ENCODE measurements around the gene WDR6.
"Not testable (repeated sequence)": the region's sequence is repeated elsewhere in the genome, so short reads cannot be mapped to it uniquely, and the experiment has no call there.

The WDR6 gene

DNA sequence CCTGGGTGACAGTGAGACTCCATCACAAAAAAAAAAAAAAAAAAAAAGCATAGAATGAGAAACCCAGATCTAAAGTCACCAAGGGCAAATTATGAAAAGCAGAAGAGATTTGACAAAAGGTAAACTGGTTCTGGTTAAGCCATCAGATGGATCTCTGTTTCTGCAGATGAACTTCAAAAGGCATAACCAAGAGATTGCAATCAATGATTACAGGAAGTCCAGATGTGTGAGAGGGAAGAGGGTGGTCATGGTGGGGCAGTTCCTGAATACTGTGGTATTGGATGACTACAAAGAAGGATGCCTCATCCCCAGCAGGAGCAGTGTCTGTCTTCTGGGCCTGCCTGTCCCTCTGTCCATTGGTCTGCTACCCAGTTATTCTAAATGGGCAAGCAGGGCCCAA, 13.4 kb upstream of the WDR6 start:
- DNase-seq, result no peak

DNA sequence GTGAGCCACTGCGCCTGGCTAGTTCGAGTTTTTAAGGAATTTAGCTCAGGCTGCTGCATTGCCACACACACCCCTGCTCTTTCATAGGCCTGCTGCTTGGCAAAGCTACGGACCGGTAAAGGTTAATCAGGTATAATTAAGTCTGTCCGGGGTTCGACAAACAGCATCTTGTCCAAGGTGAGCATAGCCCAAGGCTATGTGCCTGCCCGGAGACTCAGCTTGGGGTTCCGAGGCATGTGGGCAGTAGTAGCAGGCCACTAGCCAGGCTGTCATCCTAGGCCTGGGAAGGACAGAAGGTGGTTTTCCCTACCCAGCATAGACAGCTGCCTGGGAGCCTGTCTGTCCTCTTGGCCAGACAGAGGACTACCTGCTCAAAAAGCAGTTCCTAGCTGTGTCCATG, 10.6 kb upstream of the WDR6 start:
- DNase-seq, result no peak

DNA sequence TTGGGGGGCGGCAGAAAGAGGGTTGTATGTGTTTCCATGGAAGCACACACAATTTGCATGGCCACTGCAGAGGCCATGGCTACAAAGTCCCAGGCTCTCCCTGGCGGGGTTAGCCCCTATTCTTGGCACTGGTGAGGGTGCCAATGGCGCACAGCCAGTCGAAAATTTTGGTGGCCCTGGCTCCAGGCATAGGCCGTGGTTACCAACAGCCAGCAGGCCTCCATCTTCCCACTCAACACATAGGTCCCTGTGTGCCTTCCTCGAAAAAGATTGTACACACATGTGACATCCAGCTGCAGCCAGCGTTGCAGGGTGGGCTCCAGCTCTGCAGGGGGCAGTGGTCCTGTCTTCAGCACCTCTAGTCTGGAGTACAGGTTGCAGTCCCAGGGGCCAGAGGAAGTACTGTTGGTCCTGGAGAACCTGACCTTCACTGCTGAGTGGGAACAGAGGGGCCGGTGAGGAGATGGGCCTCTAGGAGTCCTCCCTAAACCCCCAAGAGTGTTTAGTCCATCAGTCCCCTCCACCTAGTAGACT, 10.0 kb upstream of the WDR6 start:
- no peak for DNase-seq

DNA sequence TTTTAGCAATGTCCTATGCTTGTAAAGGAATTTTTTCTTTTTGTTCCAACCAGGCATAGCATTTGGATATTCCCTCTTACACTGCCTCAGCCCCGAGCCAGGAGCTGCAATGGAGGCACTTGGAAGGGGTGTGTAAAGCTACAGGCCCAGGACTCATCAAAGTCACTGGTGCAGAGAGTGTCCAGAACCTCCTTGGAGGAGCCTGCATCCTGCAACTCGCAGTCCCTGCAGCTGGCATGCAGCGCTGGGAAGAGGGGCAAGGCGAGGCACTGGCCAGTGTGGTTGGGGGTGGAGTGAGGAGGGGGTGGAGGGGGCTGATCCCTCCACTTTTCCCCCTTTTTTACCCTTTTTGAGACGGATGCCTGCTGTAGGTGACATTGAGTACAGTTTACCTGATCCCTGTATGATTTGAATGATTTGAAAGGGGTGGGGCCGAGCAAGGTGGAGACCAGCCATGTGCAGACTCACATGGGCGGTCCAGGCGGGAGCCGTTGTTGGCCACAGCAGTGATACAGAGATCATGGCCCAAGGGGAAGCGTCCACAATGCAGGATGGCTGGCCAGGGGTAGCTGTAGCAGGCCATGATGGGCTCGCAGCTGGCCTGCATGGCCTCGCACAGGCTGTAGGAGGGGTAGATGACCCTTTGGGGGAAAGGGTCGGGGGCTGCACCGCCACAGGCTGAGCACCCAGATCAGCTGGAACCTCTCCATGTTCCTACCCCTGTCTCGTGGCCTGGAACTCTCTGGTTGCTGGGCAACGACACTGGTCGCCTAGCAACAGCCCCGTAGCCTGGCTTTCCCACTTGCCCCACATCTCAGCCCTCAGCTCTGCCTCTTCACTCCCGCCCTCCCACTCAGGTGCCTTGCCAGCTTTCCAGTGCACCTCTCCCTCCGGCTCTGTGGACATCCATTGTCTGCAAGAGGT, 9.2 kb upstream of the WDR6 start:
- DNase-seq, result peak; percentile 43

DNA sequence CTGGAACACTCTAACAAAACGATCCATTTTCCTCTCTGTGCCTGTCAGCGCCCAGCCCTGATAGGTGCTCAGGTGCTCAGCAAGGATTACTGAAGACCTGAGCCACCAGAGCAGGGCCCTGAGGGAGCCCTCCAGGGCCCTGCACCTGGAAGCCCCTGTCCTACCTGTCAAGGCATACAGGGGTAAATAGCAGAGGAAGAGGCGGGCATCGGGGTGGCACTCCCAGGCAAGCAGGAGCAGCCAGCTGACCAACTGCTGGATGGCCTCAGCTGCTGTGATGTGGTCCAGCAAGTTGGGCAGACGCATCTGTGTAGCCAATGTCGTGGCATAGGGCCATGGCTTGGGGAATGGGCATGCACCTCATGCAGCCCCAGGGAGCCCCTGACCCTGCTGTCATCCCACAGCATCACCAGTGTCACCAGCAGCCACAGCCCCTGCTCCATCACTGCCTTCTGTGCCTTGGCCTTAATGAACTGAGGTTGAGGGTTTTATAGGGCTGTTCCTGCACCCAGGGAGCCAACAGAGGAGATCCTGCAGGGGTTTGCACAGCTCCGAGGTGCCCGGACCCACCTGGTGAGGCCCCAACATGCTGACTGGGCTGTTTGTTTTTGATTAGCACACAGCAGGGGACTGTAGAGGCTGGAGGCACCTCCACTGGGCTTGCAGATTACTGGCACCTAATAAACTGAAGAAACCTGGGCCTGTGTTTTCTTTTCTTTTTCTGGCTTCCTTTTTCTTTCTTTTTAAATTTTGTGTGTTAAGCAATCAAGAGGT, 7.9 kb upstream of the WDR6 start:
- DNase-seq, result no peak

DNA sequence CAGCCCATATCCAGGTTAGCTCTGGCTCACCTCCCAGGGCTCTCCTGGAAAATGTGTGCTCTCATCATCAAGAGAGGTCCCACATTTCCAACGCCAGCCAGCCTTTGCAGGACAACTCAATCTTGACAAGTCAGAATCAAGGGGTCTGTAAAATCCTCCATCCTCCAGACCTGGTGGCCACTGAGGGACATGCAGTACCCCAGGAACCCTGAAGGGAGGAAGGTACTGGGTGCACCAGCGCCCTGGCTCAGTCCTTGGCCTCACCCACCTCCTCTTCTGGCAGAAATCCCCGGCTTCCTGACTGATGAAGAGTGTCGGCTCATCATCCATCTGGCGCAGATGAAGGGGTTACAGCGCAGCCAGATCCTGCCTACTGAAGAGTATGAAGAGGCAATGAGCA, 6.0 kb upstream of the WDR6 start:
- no peak for DNase-seq

DNA sequence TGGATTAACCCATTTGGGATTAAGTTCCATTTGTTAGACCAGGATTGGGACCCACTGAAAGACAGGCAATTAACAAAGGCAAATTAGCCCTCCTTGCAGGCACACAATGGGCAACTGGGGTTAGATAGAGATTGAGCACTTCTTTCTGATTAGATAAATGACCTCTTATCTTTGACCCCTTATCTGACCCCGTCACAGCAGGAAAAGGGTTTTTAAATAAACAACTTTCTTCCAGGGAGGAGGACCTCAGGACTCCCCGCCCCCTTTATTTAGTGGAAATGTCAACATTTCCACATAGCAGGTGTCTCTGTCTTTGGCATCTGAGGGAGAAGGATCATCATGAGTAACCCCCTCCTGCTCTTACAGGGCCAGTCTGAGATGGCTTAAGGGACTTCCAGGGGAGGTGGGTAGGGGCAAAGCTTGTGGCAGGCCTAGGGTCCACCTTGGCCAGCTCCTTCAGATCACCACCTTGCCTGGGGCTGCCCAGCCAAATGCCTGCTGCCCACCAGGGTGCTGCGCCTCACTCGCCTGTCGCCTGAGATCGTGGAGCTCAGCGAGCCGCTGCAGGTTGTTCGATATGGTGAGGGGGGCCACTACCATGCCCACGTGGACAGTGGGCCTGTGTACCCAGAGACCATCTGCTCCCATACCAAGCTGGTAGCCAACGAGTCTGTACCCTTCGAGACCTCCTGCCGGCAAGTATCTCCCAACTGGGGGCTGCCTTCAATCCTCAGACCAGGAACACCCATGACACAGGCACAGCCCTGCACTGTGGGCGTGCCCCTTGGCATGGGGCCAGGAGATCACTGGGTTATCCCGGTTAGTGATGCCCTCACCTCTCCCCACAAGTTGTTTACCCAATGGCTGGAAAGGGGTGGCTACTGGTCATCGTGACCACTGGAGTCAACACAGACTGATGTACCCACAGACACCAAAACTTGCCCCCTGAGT, 2.6 kb upstream of the WDR6 start:
- DNase-seq, result no peak

DNA sequence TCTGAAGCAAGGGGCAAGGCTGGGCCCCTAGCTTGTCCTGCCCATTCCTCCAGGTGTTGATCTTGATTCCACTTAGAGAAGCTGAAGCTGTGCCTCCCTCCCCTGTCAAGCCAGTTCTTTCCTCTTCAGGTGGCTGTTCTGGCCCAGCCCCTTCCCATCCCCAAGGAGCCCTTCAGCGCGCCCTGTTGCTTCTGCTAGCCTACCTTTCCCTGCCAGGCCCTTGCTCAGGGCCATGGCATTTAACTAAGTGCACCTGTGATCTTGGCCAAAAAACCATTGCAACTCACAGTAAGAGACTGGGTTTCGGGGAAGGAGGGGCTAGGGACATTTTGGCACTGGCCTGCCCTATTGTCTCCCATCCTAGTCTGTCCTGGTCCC, 1.9 kb upstream of the WDR6 start:
- no peak for DNase-seq

DNA sequence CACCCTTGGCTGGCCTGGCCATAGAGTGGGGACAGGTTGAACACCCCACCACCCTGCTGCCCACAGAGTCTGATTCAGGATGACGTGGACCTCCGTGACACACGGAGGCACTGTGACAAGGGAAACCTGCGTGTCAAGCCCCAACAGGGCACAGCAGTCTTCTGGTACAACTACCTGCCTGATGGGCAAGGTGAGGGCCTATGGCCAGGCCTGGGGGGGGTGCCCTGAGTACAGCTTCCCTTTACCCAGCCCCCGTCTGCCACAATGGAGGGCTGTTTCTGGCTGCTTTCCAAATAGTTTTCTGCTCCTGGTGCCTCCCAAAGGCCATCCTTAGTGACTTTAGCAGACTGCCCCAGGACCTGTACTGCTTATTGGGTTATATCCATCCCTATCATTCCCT, 1.2 kb upstream of the WDR6 start:
- DNase-seq, result no peak

DNA sequence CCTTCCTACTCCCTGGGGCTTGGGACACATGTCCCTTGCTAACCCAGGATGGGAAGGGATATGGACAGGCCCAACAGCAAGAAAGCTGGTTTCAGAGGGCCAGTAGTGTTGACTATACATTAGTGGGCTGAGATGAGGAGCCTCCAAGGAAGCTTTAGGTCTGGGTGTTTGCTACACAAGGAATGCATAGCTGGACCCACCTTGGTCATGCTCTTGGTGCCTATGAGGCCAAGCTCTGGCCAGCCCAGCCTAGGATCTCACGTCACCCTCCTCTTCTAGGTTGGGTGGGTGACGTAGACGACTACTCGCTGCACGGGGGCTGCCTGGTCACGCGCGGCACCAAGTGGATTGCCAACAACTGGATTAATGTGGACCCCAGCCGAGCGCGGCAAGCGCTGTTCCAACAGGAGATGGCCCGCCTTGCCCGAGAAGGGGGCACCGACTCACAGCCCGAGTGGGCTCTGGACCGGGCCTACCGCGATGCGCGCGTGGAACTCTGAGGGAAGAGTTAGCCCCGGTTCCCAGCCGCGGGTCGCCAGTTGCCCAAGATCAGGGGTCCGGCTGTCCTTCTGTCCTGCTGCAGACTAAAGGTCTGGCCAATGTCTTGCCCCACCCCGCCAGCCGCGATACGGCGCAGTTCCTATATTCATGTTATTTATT, 653 bp upstream of the WDR6 start:
- DNase-seq, result no peak

DNA sequence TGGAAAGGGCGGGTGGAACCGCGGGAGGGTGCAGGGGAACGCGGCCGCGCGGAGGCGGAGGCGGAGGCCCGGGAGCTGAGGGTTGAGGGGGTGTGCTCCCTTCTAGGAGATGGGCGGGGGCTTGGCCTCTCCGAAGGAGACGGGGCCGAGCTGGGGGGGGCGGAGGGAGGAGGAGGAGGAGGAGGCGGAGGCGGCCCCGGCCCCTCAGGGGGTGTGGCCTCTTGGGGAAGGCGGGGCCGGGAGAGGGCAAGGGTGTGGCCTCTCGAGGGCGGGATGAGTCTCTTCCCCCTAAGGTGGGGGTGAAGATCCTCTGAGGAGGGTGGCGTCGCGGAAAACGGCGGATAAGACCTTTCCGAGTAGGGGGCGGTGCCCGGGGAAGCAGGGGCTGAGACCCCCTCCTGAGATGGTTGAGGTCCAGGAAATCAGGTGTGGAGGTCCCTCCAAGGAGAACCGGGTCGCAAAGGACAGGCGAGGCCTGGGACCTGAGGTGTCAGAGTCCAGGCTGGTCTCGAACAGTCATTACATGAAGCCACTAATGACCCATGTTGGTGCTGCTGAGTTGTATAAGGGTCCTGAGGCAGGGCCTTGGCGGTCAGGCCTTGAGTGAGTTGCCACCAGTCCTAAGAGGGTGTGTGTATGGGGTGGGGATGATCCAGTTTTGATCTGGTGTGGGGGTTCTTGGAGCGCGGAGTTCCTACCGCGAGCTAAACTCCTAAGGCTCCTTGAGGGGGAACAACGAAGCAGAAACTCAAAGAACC, 759 bp downstream of the WDR6 start:
- DNase-seq, result no peak

DNA sequence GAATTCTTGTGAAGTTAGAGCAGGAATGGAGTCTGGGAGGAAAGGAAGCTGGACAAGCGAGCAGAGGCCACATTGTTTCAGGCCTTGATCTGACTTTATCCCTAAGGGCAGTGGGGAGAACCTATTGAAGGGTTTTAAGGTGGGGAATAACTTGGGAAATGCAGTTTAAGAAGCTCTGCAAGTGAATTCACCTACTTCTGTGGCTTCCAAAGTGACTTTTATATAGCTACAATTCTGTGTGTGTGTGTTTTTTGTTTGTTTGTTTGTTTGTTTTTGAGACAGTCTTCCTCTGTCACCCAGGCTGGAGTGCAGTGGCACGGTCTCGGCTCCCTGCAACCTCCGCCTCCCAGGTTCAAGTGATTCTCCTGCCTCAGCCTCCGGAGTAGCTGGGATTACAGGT, 1.4 kb downstream of the WDR6 start:
- not testable (repeated sequence) for DNase-seq

DNA sequence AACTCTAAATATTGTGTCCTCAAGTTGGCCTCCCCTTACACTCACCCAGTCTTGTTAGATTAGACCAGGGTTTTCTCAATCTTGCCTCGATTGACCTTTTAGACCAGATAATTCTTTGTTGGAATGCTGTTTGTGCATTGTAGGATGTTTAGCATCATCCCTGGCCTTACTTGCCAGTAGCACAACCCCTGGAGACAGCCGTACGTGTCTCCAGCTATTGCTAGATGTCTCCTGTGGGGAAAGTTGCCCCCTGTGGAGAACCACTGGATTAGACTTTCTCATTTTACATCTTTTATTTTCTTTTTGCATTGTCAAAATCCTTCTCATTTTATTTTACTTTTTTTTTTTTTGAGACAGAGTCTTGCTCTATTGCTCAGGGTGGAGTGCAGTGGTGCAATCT, 2.2 kb downstream of the WDR6 start:
- no peak for DNase-seq

DNA sequence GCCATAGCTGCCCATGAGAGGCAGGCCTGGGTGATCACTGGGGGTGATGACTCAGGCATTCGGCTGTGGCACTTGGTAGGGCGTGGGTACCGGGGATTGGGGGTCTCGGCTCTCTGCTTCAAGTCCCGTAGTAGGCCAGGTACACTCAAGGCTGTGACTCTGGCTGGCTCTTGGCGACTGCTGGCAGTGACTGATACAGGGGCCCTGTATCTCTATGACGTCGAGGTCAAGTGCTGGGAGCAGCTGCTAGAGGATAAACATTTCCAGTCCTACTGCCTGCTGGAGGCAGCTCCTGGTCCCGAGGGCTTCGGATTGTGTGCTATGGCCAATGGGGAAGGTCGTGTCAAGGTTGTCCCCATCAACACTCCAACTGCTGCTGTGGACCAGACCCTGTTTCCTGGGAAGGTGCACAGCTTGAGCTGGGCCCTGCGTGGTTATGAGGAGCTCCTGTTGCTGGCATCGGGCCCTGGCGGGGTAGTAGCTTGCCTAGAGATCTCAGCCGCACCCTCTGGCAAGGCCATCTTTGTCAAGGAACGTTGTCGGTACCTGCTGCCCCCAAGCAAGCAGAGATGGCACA, 5.3 kb downstream of the WDR6 start:
- no peak for DNase-seq

DNA sequence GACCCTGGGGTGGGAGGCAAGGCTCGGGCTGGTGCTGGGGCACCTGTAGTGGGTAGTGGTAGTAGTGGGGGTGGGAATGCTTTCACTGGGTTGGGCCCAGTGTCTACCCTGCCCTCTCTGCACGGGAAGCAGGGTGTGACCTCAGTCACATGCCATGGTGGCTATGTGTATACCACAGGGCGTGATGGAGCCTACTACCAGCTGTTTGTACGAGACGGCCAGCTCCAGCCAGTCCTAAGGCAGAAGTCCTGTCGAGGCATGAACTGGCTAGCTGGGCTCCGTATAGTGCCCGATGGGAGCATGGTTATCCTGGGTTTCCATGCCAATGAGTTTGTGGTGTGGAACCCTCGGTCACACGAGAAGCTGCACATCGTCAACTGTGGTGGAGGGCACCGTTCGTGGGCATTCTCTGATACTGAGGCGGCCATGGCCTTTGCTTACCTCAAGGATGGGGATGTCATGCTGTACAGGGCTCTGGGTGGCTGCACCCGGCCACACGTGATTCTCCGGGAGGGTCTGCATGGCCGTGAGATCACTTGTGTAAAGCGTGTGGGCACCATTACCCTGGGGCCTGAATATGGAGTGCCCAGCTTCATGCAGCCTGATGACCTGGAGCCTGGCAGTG, 6.0 kb downstream of the WDR6 start:
- DNase-seq, result no peak

DNA sequence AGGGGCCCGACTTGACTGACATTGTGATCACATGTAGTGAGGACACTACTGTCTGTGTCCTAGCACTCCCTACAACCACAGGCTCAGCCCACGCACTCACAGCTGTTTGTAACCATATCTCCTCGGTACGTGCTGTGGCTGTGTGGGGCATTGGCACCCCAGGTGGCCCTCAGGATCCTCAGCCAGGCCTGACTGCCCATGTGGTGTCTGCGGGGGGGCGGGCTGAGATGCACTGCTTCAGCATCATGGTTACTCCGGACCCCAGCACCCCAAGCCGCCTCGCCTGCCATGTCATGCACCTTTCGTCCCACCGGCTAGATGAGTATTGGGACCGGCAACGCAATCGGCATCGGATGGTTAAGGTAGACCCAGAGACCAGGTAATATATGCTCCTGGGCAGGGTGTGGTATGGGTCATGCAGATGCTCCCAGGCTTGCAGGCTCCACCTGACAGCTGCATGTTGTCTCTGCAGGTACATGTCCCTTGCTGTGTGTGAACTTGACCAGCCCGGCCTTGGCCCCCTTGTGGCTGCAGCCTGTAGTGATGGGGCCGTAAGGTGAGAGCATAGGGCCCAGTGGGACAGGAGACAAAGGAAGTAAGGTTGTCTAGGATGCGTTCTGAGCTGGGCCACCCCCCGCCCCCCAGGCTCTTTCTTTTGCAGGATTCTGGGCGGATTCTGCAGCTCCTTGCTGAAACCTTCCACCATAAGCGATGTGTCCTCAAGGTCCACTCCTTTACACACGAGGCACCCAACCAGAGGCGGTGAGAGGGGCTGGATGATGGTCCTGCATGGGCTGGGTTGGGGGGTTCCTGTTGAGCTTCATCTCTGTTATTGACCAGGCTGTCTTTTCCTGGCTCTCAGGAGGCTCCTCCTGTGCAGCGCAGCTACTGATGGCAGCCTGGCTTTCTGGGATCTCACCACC, 6.8 kb downstream of the WDR6 start:
- DNase-seq, result no peak

DNA sequence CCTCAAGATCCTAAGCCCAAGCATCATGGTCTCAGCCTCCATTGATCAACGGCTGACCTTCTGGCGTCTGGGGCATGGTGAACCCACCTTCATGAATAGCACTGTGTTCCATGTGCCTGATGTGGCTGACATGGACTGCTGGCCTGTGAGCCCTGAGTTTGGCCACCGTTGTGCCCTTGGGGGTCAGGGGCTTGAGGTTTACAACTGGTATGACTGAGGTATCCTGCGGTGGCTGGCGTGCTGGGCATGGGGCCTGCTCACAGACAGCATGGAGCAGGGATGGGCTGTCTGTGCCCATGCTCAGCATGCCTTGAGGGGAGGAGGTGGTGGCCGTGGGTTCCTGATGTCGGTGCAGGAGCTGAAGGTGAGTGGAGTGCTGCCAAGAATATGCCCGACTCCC, 7.9 kb downstream of the WDR6 start:
- no peak for DNase-seq

DNA sequence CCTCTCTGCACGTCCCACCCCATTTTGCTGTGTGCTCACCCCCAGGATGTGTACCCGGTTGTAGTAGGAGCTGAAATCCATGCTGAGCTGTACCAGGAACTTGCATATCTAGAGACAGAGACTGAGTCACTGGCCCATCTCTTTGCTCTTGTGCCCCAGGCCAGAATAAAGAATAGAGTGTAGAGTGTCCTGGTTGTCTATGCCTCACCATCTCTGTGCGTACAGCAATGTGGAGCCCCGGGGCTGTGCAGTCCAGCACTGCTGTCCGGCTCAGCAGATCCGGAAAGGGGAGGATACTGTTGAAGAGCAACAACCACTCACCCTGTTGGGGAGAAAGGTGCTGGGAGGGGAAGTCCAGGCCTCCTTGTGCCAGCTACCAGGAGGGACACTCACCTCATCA, 8.6 kb downstream of the WDR6 start:
- no peak for DNase-seq

DNA sequence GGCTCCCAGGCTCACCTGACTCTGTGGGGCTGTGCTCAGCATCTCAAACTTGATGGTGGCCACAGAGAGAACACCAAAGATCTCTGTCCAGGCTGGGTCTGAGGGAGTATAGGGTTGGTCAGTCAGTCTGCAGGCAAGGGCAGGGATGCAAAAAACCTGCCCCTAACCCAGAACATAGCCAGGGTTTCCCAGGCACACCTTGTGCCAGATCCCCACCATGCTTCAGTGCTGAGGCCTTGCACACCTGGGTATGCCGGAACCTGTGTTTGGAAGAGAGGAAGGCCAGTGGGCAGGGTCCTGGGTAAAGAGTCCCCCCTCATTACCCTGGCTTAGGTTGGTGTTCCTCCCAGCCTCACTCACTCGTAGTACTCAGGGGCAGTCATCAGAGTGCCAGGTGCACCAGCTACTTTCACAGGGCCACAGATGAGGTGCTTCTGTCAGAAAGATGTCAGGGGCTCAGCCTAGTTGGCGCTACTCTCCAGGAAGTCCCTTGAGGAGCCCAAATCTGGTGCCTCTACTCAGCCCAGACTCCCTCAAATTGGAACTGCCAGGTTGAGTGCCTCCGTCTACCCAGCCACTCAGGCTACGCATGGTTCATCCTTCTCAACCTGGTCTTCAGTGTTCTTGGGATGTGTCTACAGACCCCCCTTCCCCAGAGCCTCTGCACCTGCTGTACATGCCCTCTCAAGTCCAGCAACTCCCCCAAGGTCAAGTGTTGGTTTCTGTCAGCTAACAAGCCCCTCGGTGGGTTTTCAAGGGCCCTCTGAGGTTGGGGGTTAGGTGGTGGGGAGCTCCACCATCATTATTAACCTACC, 9.4 kb downstream of the WDR6 start:
- DNase-seq, result no peak
